ENCODE measurements around the gene TEAD4.

The TEAD4 gene

GRCh38 chr12:3085341-3086139 is 126.3 kb downstream of the TEAD4 start:
- H3K9ac ChIP-seq, result no peak overlapping the region

GRCh38 chr12:3086211-3086610 is 127.0 kb downstream of the TEAD4 start:
- H3K27ac ChIP-seq, result no peak overlapping the region
- H4K20me1 ChIP-seq (ENCODE audit: insufficient read depth), result no peaks in the 10 kb centered on the region
- no peaks in the 10 kb centered on the region for H3K79me2 ChIP-seq (ENCODE audit: insufficient read depth, low read depth)
- H2AFZ ChIP-seq (ENCODE audit: low read depth), result no peak overlapping the region
- no peak overlapping the region for H3K4me3 ChIP-seq (IDR thresholded peaks at IDR 0.05; ENCODE audit: insufficient read depth, low read depth, low read length)
- H3K27me3 ChIP-seq (ENCODE audit: insufficient read depth, low read depth), result no peaks in the 10 kb centered on the region
- no peak for TF ChIP-seq CTCF (conservative IDR thresholded peaks at IDR 0.05; ENCODE audit: low read depth, low read length)
- H3K4me1 ChIP-seq (ENCODE audit: low read depth, poor library complexity, severe bottlenecking), result no peaks in the 10 kb centered on the region
- no peak overlapping the region for H3K4me2 ChIP-seq
- H3K36me3 ChIP-seq (ENCODE audit: insufficient read depth), result no peaks in the 10 kb centered on the region
- no peak overlapping the region for H3K9ac ChIP-seq

More at GRCh38 chr12:3085341-3086139, 126.3 kb downstream of the TEAD4 start:
- H3K4me3 ChIP-seq (IDR thresholded peaks at IDR 0.05; ENCODE audit: insufficient read depth, low read depth, low read length), result no peak overlapping the region
- no peak overlapping the region for H3K27ac ChIP-seq
- no peaks in the 10 kb centered on the region for H3K36me3 ChIP-seq (ENCODE audit: insufficient read depth)
- no peaks in the 10 kb centered on the region for H3K4me1 ChIP-seq (ENCODE audit: low read depth, poor library complexity, severe bottlenecking)
- H2AFZ ChIP-seq (ENCODE audit: low read depth), result no peak overlapping the region
- TF ChIP-seq CTCF (conservative IDR thresholded peaks at IDR 0.05; ENCODE audit: low read depth, low read length), result no peak
- no peak overlapping the region for H3K4me2 ChIP-seq
- H4K20me1 ChIP-seq (ENCODE audit: insufficient read depth), result no peaks in the 10 kb centered on the region
- H3K27me3 ChIP-seq (ENCODE audit: insufficient read depth, low read depth), result no peaks in the 10 kb centered on the region
- no peaks in the 10 kb centered on the region for H3K79me2 ChIP-seq (ENCODE audit: insufficient read depth, low read depth)

GRCh38 chr12:3086729-3087323 is 127.6 kb downstream of the TEAD4 start:
- Histone ChIP-seq H3K4me1 (ENCODE audit: low read depth, poor library complexity, severe bottlenecking) (no peaks in the 10 kb centered on the region), H3K79me2 (ENCODE audit: insufficient read depth, low read depth) (no peaks in the 10 kb centered on the region), H3K4me3 (IDR thresholded peaks at IDR 0.05; ENCODE audit: insufficient read depth, low read depth, low read length) (no peak overlapping the region), H3K27ac (no peak overlapping the region), H3K9ac (no peak overlapping the region), H3K27me3 (ENCODE audit: insufficient read depth, low read depth) (no peaks in the 10 kb centered on the region), H3K4me2 (no peak overlapping the region), H3K36me3 (ENCODE audit: insufficient read depth) (no peaks in the 10 kb centered on the region), H2AFZ (ENCODE audit: low read depth) (no peak overlapping the region), H4K20me1 (ENCODE audit: insufficient read depth) (no peaks in the 10 kb centered on the region)
- TF ChIP-seq CTCF (conservative IDR thresholded peaks at IDR 0.05; ENCODE audit: low read depth, low read length), result no peak

- Histone ChIP-seq H3K36me3 (ENCODE audit: insufficient read depth) (no peaks in the 10 kb centered on the region), H3K4me2 (no peak overlapping the region), H3K9ac (no peak overlapping the region), H4K20me1 (ENCODE audit: insufficient read depth) (no peaks in the 10 kb centered on the region), H2AFZ (ENCODE audit: low read depth) (no peak overlapping the region), H3K27ac (no peak overlapping the region), H3K27me3 (ENCODE audit: insufficient read depth, low read depth) (no peaks in the 10 kb centered on the region), H3K4me3 (IDR thresholded peaks at IDR 0.05; ENCODE audit: insufficient read depth, low read depth, low read length) (no peak overlapping the region), H3K79me2 (ENCODE audit: insufficient read depth, low read depth) (no peaks in the 10 kb centered on the region), H3K4me1 (ENCODE audit: low read depth, poor library complexity, severe bottlenecking) (no peaks in the 10 kb centered on the region)
- TF ChIP-seq CTCF (conservative IDR thresholded peaks at IDR 0.05; ENCODE audit: low read depth, low read length), result no peak
These were observed 128.8 kb downstream of the TEAD4 start for GRCh38 chr12:3087758-3088650.

Measured in KMS-11 (cell line).